ENCODE data around the gene KRT74.

- TF ChIP-seq, protein P1, sequence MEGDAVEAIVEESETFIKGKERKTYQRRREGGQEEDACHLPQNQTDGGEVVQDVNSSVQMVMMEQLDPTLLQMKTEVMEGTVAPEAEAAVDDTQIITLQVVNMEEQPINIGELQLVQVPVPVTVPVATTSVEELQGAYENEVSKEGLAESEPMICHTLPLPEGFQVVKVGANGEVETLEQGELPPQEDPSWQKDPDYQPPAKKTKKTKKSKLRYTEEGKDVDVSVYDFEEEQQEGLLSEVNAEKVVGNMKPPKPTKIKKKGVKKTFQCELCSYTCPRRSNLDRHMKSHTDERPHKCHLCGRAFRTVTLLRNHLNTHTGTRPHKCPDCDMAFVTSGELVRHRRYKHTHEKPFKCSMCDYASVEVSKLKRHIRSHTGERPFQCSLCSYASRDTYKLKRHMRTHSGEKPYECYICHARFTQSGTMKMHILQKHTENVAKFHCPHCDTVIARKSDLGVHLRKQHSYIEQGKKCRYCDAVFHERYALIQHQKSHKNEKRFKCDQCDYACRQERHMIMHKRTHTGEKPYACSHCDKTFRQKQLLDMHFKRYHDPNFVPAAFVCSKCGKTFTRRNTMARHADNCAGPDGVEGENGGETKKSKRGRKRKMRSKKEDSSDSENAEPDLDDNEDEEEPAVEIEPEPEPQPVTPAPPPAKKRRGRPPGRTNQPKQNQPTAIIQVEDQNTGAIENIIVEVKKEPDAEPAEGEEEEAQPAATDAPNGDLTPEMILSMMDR (IDR thresholded peaks at IDR 0.05): no peak
- no peak for TF ChIP-seq POLR2A (IDR thresholded peaks at IDR 0.05)
Observed at GRCh38 chr12:52602552-52602951, 28.9 kb upstream of the KRT74 start.
